Measurements from ENCODE around the gene L3MBTL4.

The L3MBTL4 gene

GRCh38 chr18:6399776-6400175, 14.9 kb downstream of the L3MBTL4 start:
- no peaks in the 10 kb centered on the region for H3K36me3 ChIP-seq (ENCODE audit: control insufficient read depth in 1 of 2, insufficient read depth in 2 of 2, low read depth in 1 of 2, low read length in 2 of 2)
- H3K27ac ChIP-seq (ENCODE audit: low read length, poor library complexity, severe bottlenecking), result no peak overlapping the region
- no peak overlapping the region for H2AFZ ChIP-seq (ENCODE audit: low read depth, low read length)
- H4K8ac ChIP-seq (ENCODE audit: low read length), result no peak overlapping the region
- no peak overlapping the region for H3K23ac ChIP-seq (ENCODE audit: low read length in 2 of 2)
- no peak overlapping the region for H2BK120ac ChIP-seq (ENCODE audit: low read depth, low read length)
- no peaks in the 10 kb centered on the region for H3K4me1 ChIP-seq (ENCODE audit: control insufficient read depth, insufficient read depth, low read depth, low read length)
- no peak overlapping the region for H2AK5ac ChIP-seq (ENCODE audit: low read length, severe bottlenecking)
- no peak overlapping the region for H3K18ac ChIP-seq (ENCODE audit: low read depth in 1 of 2, low read length in 2 of 2)
- H3K9ac ChIP-seq (ENCODE audit: low read length), result no peak overlapping the region
- no peaks in the 10 kb centered on the region for H3K27me3 ChIP-seq (ENCODE audit: control insufficient read depth in 1 of 2, insufficient read depth in 1 of 2, low read length in 2 of 2)
- no peaks in the 10 kb centered on the region for H3K9me3 ChIP-seq (ENCODE audit: control insufficient read depth, low read length)
- no peak overlapping the region for H2BK15ac ChIP-seq (ENCODE audit: low read depth, poor library complexity, severe bottlenecking)
- H3K4me2 ChIP-seq (ENCODE audit: low read length, poor library complexity, severe bottlenecking), result no peak overlapping the region
- no peak for DNase-seq
- H2BK12ac ChIP-seq (ENCODE audit: low read length in 2 of 2), result no peak overlapping the region
- WGBS, result no CpG with 5 or more reads among the region's 1 CpG
- no peaks in the 10 kb centered on the region for H3K79me1 ChIP-seq (replicated peaks; ENCODE audit: low read length, poor library complexity, severe bottlenecking)
- no peak overlapping the region for H4K91ac ChIP-seq (ENCODE audit: low read length)
- no peak overlapping the region for H3K4ac ChIP-seq (ENCODE audit: low read depth in 1 of 2, low read length in 2 of 2)
- H2BK5ac ChIP-seq (ENCODE audit: low read depth, low read length, poor library complexity, severe bottlenecking), result no peak overlapping the region
- no peak overlapping the region for H3K14ac ChIP-seq (ENCODE audit: low read length in 2 of 2)
- H3K4me3 ChIP-seq (ENCODE audit: insufficient read depth in 1 of 2, low read depth in 1 of 2, low read length in 2 of 2), result no peak overlapping the region

- no peak overlapping the region for H3K4me3 ChIP-seq (ENCODE audit: insufficient read depth in 1 of 2, low read depth in 1 of 2, low read length in 2 of 2)
- no peaks in the 10 kb centered on the region for H3K4me1 ChIP-seq (ENCODE audit: control insufficient read depth, insufficient read depth, low read depth, low read length)
- 82% methylated on average over 6 of the region's 6 CpGs for WGBS
Observed at GRCh38 chr18:6397931-6398566, 16.7 kb downstream of the L3MBTL4 start.

GRCh38 chr18:6396847-6397246, 17.9 kb downstream of the L3MBTL4 start:
- Histone ChIP-seq H3K9me3 (ENCODE audit: control insufficient read depth, low read length) (no peaks in the 10 kb centered on the region), H2BK120ac (ENCODE audit: low read depth, low read length) (no peak overlapping the region), H2AK5ac (ENCODE audit: low read length, severe bottlenecking) (no peak overlapping the region), H2BK15ac (ENCODE audit: low read depth, poor library complexity, severe bottlenecking) (no peak overlapping the region), H3K4me1 (ENCODE audit: control insufficient read depth, insufficient read depth, low read depth, low read length) (no peaks in the 10 kb centered on the region), H4K8ac (ENCODE audit: low read length) (no peak overlapping the region), H3K79me1 (replicated peaks; ENCODE audit: low read length, poor library complexity, severe bottlenecking) (no peaks in the 10 kb centered on the region), H3K9ac (ENCODE audit: low read length) (no peak overlapping the region), H2AFZ (ENCODE audit: low read depth, low read length) (no peak overlapping the region), H3K23ac (ENCODE audit: low read length in 2 of 2) (no peak overlapping the region), H3K4me3 (ENCODE audit: insufficient read depth in 1 of 2, low read depth in 1 of 2, low read length in 2 of 2) (no peak overlapping the region), H3K4ac (ENCODE audit: low read depth in 1 of 2, low read length in 2 of 2) (no peak overlapping the region), H4K91ac (ENCODE audit: low read length) (no peak overlapping the region), H3K27ac (ENCODE audit: low read length, poor library complexity, severe bottlenecking) (no peak overlapping the region), H2BK5ac (ENCODE audit: low read depth, low read length, poor library complexity, severe bottlenecking) (no peak overlapping the region), H3K18ac (ENCODE audit: low read depth in 1 of 2, low read length in 2 of 2) (no peak overlapping the region), H3K4me2 (ENCODE audit: low read length, poor library complexity, severe bottlenecking) (no peak overlapping the region), H3K27me3 (ENCODE audit: control insufficient read depth in 1 of 2, insufficient read depth in 1 of 2, low read length in 2 of 2) (no peaks in the 10 kb centered on the region), H2BK12ac (ENCODE audit: low read length in 2 of 2) (no peak overlapping the region), H3K36me3 (ENCODE audit: control insufficient read depth in 1 of 2, insufficient read depth in 2 of 2, low read depth in 1 of 2, low read length in 2 of 2) (no peaks in the 10 kb centered on the region), H3K14ac (ENCODE audit: low read length in 2 of 2) (no peak overlapping the region)
- 91% methylated on average over 5 of the region's 5 CpGs for WGBS
- DNase-seq, result no peak

More at GRCh38 chr18:6397931-6398566, 16.7 kb downstream of the L3MBTL4 start:
- no peak overlapping the region for H3K14ac ChIP-seq (ENCODE audit: low read length in 2 of 2)
- no peak overlapping the region for H3K27ac ChIP-seq (ENCODE audit: low read length, poor library complexity, severe bottlenecking)
- H2AK5ac ChIP-seq (ENCODE audit: low read length, severe bottlenecking), result no peak overlapping the region
- H2BK12ac ChIP-seq (ENCODE audit: low read length in 2 of 2), result no peak overlapping the region
- H2AFZ ChIP-seq (ENCODE audit: low read depth, low read length), result no peak overlapping the region
- no peaks in the 10 kb centered on the region for H3K36me3 ChIP-seq (ENCODE audit: control insufficient read depth in 1 of 2, insufficient read depth in 2 of 2, low read depth in 1 of 2, low read length in 2 of 2)
- no peak overlapping the region for H4K91ac ChIP-seq (ENCODE audit: low read length)
- H3K23ac ChIP-seq (ENCODE audit: low read length in 2 of 2), result no peak overlapping the region
- no peak overlapping the region for H2BK15ac ChIP-seq (ENCODE audit: low read depth, poor library complexity, severe bottlenecking)
- H3K18ac ChIP-seq (ENCODE audit: low read depth in 1 of 2, low read length in 2 of 2), result no peak overlapping the region
- no peak overlapping the region for H4K8ac ChIP-seq (ENCODE audit: low read length)
- H3K79me1 ChIP-seq (replicated peaks; ENCODE audit: low read length, poor library complexity, severe bottlenecking), result no peaks in the 10 kb centered on the region
- no peaks in the 10 kb centered on the region for H3K9me3 ChIP-seq (ENCODE audit: control insufficient read depth, low read length)
- H3K4ac ChIP-seq (ENCODE audit: low read depth in 1 of 2, low read length in 2 of 2), result no peak overlapping the region
- H2BK120ac ChIP-seq (ENCODE audit: low read depth, low read length), result no peak overlapping the region
- H3K27me3 ChIP-seq (ENCODE audit: control insufficient read depth in 1 of 2, insufficient read depth in 1 of 2, low read length in 2 of 2), result no peaks in the 10 kb centered on the region
- no peak for DNase-seq
- no peak overlapping the region for H3K4me2 ChIP-seq (ENCODE audit: low read length, poor library complexity, severe bottlenecking)
- H2BK5ac ChIP-seq (ENCODE audit: low read depth, low read length, poor library complexity, severe bottlenecking), result no peak overlapping the region
- H3K9ac ChIP-seq (ENCODE audit: low read length), result no peak overlapping the region

- Histone ChIP-seq H2BK5ac (ENCODE audit: low read depth, low read length, poor library complexity, severe bottlenecking) (no peak overlapping the region), H2BK15ac (ENCODE audit: low read depth, poor library complexity, severe bottlenecking) (no peak overlapping the region), H2BK12ac (ENCODE audit: low read length in 2 of 2) (no peak overlapping the region), H3K9ac (ENCODE audit: low read length) (no peak overlapping the region), H3K23ac (ENCODE audit: low read length in 2 of 2) (no peak overlapping the region), H4K91ac (ENCODE audit: low read length) (no peak overlapping the region), H3K4me1 (ENCODE audit: control insufficient read depth, insufficient read depth, low read depth, low read length) (no peaks in the 10 kb centered on the region), H3K79me1 (replicated peaks; ENCODE audit: low read length, poor library complexity, severe bottlenecking) (no peaks in the 10 kb centered on the region), H2BK120ac (ENCODE audit: low read depth, low read length) (no peak overlapping the region), H3K14ac (ENCODE audit: low read length in 2 of 2) (no peak overlapping the region), H2AFZ (ENCODE audit: low read depth, low read length) (no peak overlapping the region), H3K27me3 (ENCODE audit: control insufficient read depth in 1 of 2, insufficient read depth in 1 of 2, low read length in 2 of 2) (no peaks in the 10 kb centered on the region), H3K27ac (ENCODE audit: low read length, poor library complexity, severe bottlenecking) (no peak overlapping the region), H3K4me3 (ENCODE audit: insufficient read depth in 1 of 2, low read depth in 1 of 2, low read length in 2 of 2) (no peak overlapping the region), H3K9me3 (ENCODE audit: control insufficient read depth, low read length) (no peaks in the 10 kb centered on the region), H2AK5ac (ENCODE audit: low read length, severe bottlenecking) (no peak overlapping the region), H3K18ac (ENCODE audit: low read depth in 1 of 2, low read length in 2 of 2) (no peak overlapping the region), H3K4ac (ENCODE audit: low read depth in 1 of 2, low read length in 2 of 2) (no peak overlapping the region), H3K36me3 (ENCODE audit: control insufficient read depth in 1 of 2, insufficient read depth in 2 of 2, low read depth in 1 of 2, low read length in 2 of 2) (no peaks in the 10 kb centered on the region), H3K4me2 (ENCODE audit: low read length, poor library complexity, severe bottlenecking) (no peak overlapping the region), H4K8ac (ENCODE audit: low read length) (no peak overlapping the region)
- no peak for DNase-seq
- WGBS, result 96% methylated on average over 2 of the region's 2 CpGs
Observed at GRCh38 chr18:6396276-6396675, 18.4 kb downstream of the L3MBTL4 start.
